Uterus (tissue), 2 donors: ENCODE results near the gene HNRNPA2B1.

ENCODE experiments used
- POLR2A ChIP-seq, 2 donors: fragments of 450-650 bp; IDR thresholded peaks; one replicate each; pipeline ENCODE4 v1.6.1; 2016; ENCODE audit warnings: antibody characterized with exemption in 2 of 2, mild to moderate bottlenecking in 1 of 2, moderate library complexity in 1 of 2
- TF ChIP-seq, protein P1 (sequence below), 4 experiments: fragments of 200-600 bp in 2 of 4; fragments of 450-650 bp in 2 of 4; sonication (generic) in 2 of 4; IDR thresholded peaks; one replicate each; pipeline ENCODE4 v1.5.1; 2016 to 2019; ENCODE audit warnings: antibody characterized with exemption in 4 of 4, mild to moderate bottlenecking in 2 of 4, moderate library complexity in 1 of 4

- TF ChIP-seq, protein P1, sequence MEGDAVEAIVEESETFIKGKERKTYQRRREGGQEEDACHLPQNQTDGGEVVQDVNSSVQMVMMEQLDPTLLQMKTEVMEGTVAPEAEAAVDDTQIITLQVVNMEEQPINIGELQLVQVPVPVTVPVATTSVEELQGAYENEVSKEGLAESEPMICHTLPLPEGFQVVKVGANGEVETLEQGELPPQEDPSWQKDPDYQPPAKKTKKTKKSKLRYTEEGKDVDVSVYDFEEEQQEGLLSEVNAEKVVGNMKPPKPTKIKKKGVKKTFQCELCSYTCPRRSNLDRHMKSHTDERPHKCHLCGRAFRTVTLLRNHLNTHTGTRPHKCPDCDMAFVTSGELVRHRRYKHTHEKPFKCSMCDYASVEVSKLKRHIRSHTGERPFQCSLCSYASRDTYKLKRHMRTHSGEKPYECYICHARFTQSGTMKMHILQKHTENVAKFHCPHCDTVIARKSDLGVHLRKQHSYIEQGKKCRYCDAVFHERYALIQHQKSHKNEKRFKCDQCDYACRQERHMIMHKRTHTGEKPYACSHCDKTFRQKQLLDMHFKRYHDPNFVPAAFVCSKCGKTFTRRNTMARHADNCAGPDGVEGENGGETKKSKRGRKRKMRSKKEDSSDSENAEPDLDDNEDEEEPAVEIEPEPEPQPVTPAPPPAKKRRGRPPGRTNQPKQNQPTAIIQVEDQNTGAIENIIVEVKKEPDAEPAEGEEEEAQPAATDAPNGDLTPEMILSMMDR (IDR thresholded peaks at IDR 0.05): no peak
- TF ChIP-seq POLR2A (IDR thresholded peaks at IDR 0.05): no peak
These were observed 11.5 kb downstream of the HNRNPA2B1 start for GRCh38 chr7:26188957-26189541.
